ENCODE measurements around the gene TULP3.

GRCh38 chr12:2877953-2878732, 12.5 kb upstream of the TULP3 start:
- TF ChIP-seq, protein P1, sequence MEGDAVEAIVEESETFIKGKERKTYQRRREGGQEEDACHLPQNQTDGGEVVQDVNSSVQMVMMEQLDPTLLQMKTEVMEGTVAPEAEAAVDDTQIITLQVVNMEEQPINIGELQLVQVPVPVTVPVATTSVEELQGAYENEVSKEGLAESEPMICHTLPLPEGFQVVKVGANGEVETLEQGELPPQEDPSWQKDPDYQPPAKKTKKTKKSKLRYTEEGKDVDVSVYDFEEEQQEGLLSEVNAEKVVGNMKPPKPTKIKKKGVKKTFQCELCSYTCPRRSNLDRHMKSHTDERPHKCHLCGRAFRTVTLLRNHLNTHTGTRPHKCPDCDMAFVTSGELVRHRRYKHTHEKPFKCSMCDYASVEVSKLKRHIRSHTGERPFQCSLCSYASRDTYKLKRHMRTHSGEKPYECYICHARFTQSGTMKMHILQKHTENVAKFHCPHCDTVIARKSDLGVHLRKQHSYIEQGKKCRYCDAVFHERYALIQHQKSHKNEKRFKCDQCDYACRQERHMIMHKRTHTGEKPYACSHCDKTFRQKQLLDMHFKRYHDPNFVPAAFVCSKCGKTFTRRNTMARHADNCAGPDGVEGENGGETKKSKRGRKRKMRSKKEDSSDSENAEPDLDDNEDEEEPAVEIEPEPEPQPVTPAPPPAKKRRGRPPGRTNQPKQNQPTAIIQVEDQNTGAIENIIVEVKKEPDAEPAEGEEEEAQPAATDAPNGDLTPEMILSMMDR (IDR thresholded peaks at IDR 0.05; ENCODE audit: insufficient read depth, low read length): no peak
- TF ChIP-seq POLR2AphosphoS5 (IDR thresholded peaks at IDR 0.05; ENCODE audit: low read depth) (no peak), REST (IDR thresholded peaks at IDR 0.05; ENCODE audit: insufficient replicate concordance, low read depth) (no peak), GABPA (IDR thresholded peaks at IDR 0.05; ENCODE audit: low read depth) (no peak)
